Upper lobe of right lung (tissue), 1 donor: ENCODE results near the gene MEGF6. TPM values are rescaled to one million over a fixed set of nuclear protein-coding genes. Genes with fewer than 3 reads are reported as not detected.

Source experiments
- ATAC-seq: fragments of 200-7000 bp; cut with Tn5 transposase; one replicate; pipeline ENCODE4 v1.9.1; 2020; ENCODE audit warnings: mild to moderate bottlenecking, moderate library complexity
- DNase-seq: peaks from one replicate; pipeline ENCODE4 v3.0.0-alpha.2; 2020
- H3K27ac ChIP-seq: fragments of 200-600 bp; one replicate; pipeline ENCODE4 v1.8.0; 2022
- H3K27me3 ChIP-seq: fragments of 200-600 bp; one replicate; pipeline ENCODE4 v1.8.0; 2022; ENCODE audit warnings: mild to moderate bottlenecking
- H3K36me3 ChIP-seq: fragments of 200-600 bp; one replicate; pipeline ENCODE4 v1.8.0; 2022
- H3K4me1 ChIP-seq: fragments of 200-600 bp; one replicate; pipeline ENCODE4 v1.8.0; 2022
- H3K4me3 ChIP-seq: fragments of 200-600 bp; one replicate; pipeline ENCODE4 v1.8.0; 2022; ENCODE audit warnings: mild to moderate bottlenecking
- H3K9me3 ChIP-seq: fragments of 200-600 bp; one replicate; pipeline ENCODE4 v1.8.0; 2022
- intact Hi-C: fragments of 100-400 bp; cut with DNase I; formaldehyde crosslinking; loops from one replicate; pipeline ENCODE4 v1.11.0; 2022
- total RNA-seq: library from RNA; stranded (reverse); fragmentation: NEBNext Ultra II Directional; extraction: Animal tissue kit (Norgen Biotek cat#: 25700); gene quantifications from one replicate; pipeline ENCODE4 v1.2.1, GENCODE V29; 2021
- TF ChIP-seq, protein P1 (sequence below): fragments of 200-600 bp; IDR thresholded peaks from one replicate; pipeline ENCODE4 v1.8.0; 2022; ENCODE audit warnings: antibody characterized with exemption
- donor health status: DM: no; HTN: yes; CAD: no; lungs with severe emphysema.

Gene MEGF6
- total RNA-seq, 1 donor from 2014 or later = 96.6 TPM

DNA sequence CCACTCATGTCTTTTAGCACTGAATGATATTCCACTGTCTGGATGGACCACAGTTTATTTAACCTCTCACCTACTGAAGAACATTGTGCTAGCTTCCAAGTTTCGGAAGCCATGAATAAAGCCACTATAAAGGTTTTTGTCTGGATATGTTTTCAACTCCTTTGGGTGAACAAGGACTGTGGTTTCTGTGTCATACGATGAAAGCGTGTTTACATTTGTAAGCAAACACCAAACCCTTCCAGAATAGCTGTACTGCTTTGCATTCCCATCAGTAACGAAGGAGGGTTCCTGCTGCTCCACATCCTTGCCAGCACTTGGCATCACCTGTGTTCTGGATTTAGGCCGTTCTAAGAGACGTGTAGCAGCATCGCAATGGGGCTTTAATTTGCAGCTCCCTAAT is 167.5 kb downstream of the MEGF6 start:
- Histone ChIP-seq H3K9me3 (no peaks in the 10 kb centered on the region), H3K27ac (no peak overlapping the region), H3K4me1 (no peaks in the 10 kb centered on the region), H3K4me3 (no peak overlapping the region), H3K27me3 (peaks cover 17% of the 10 kb centered on the region), H3K36me3 (no peaks in the 10 kb centered on the region)
- intact Hi-C loops = no loop called here
- ATAC-seq (no peak), DNase-seq (no peak)
- TF ChIP-seq, protein P1, sequence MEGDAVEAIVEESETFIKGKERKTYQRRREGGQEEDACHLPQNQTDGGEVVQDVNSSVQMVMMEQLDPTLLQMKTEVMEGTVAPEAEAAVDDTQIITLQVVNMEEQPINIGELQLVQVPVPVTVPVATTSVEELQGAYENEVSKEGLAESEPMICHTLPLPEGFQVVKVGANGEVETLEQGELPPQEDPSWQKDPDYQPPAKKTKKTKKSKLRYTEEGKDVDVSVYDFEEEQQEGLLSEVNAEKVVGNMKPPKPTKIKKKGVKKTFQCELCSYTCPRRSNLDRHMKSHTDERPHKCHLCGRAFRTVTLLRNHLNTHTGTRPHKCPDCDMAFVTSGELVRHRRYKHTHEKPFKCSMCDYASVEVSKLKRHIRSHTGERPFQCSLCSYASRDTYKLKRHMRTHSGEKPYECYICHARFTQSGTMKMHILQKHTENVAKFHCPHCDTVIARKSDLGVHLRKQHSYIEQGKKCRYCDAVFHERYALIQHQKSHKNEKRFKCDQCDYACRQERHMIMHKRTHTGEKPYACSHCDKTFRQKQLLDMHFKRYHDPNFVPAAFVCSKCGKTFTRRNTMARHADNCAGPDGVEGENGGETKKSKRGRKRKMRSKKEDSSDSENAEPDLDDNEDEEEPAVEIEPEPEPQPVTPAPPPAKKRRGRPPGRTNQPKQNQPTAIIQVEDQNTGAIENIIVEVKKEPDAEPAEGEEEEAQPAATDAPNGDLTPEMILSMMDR = no peak

DNA sequence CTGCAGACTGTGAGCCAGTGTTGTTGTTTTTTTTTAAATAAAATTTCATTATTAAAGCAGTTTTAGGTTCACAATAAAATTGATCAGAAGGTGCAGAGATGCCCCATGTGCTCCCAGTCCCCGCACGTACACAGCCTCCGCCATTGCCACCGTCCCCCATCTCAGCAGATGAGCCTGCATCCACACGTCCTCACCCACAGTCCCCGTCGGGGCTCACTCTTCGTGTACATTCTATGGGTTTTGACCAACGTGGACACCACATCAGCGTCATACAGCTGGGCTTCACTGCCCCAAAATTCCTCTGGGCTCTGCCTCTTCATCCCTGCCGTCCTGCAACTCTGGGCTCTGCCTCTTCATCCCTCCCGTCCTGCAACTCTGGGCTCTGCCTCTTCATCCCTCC is 168.4 kb downstream of the MEGF6 start:
- peaks cover 18% of the 10 kb centered on the region for H3K27me3 ChIP-seq
- ATAC-seq = no peak

DNA sequence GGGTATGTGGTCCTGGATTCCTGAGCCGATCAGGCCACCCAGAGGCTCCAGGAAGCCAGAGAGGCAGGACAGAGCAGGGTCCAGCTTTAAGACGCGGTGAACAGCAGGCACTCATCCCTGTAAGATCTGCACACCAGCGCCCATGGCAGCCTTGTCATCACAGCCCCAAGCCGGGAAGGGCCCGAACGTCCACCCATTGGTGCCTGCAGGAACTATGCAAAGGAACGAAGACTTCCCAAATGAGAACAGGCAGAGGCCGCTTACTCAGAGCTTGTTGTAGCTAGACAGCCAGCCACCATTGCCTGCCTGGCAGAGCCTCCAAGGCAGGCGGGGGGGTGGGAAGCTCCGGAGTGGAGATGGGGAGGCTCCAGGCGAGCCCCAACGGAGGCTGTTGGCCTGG is 169.0 kb downstream of the MEGF6 start:
- Histone ChIP-seq H3K4me1 (no peaks in the 10 kb centered on the region), H3K4me3 (no peak overlapping the region), H3K27ac (no peak overlapping the region), H3K36me3 (no peaks in the 10 kb centered on the region), H3K9me3 (no peaks in the 10 kb centered on the region), H3K27me3 (peaks cover 18% of the 10 kb centered on the region)
- TF ChIP-seq, protein P1 = no peak
- DNase-seq (no peak), ATAC-seq (no peak)
- intact Hi-C loops = no loop called here

More for the DNA sequence above, 168.4 kb downstream of the MEGF6 start:
- no peak for DNase-seq
- intact Hi-C loops = no loop called here
- no peaks in the 10 kb centered on the region for H3K4me1 ChIP-seq
- no peak overlapping the region for H3K4me3 ChIP-seq
- TF ChIP-seq, protein P1 = no peak
- no peaks in the 10 kb centered on the region for H3K9me3 ChIP-seq
- no peak overlapping the region for H3K27ac ChIP-seq
- H3K36me3 ChIP-seq = no peaks in the 10 kb centered on the region

DNA sequence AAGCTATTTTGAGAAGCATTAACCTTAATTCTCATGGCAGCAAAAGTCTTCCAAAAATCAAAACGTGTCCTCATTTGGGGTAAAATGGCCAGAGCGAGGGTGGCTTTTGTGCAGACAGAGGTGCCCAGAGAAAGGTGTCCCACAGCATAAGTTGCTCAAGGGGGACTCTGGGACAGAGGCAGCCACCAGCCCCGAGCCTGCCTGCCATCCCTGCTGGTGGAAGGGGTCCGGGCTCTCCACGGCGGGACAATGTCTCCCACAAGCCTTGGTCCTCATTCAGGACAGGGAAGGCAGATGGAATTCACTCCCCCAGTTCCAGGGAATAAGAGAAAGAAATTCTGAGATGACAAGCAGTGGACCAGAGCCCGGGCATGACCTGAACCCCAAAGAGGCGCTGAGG is 169.4 kb downstream of the MEGF6 start:
- TF ChIP-seq, protein P1 = no peak
- Histone ChIP-seq H3K9me3 (no peaks in the 10 kb centered on the region), H3K36me3 (no peaks in the 10 kb centered on the region), H3K27me3 (peaks cover 18% of the 10 kb centered on the region), H3K4me1 (no peaks in the 10 kb centered on the region), H3K4me3 (no peak overlapping the region), H3K27ac (no peak overlapping the region)
- intact Hi-C loops = no loop called here
- ATAC-seq = no peak
- no peak for DNase-seq

DNA sequence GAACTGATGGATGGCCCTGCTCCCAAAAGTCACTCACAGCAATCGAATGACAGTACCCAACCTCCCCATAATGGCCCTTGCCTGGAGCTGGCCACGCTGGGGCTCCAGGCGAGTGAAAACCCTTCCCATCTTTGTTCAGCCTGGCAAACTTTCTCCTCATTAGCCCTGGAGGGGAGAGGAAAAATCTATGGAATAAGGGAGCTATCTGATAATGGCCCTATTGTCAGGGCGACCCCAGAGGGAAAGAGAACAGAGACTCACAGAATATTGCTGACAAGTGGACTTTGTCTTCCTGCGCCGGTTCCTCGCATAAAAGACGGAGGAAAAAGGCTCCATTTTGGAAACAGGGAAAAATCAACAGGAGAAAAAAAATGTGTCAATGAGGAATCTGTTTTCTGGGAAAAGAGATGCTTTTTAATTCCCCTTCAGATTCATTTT is 169.9 kb downstream of the MEGF6 start:
- no peaks in the 10 kb centered on the region for H3K9me3 ChIP-seq
- no peak overlapping the region for H3K4me3 ChIP-seq
- TF ChIP-seq, protein P1 = no peak
- no peak overlapping the region for H3K27ac ChIP-seq
- H3K36me3 ChIP-seq = no peaks in the 10 kb centered on the region
- DNase-seq (no peak), ATAC-seq (no peak)
- intact Hi-C loops = no loop called here
- H3K4me1 ChIP-seq = no peaks in the 10 kb centered on the region
- H3K27me3 ChIP-seq = peaks cover 18% of the 10 kb centered on the region
